ENCODE data around the gene ATP1A1.

ATP1A1 gene

GRCh38 chr1:116435806-116436610 lies 63.0 kb downstream of the ATP1A1 start:
- H3K9me3 ChIP-seq (ENCODE audit: control insufficient read depth, low read depth, low read length), result no peaks in the 10 kb centered on the region
- H3K27me3 ChIP-seq (ENCODE audit: control insufficient read depth, insufficient read depth, low read length), result no peaks in the 10 kb centered on the region
- H3K4me3 ChIP-seq (ENCODE audit: low read length), result no peak overlapping the region
- no peaks in the 10 kb centered on the region for H3K4me1 ChIP-seq (ENCODE audit: control insufficient read depth, low read depth, low read length)
- no peak overlapping the region for H3K27ac ChIP-seq (ENCODE audit: low read length)
- H3K36me3 ChIP-seq (ENCODE audit: control insufficient read depth, low read depth, low read length), result no peaks in the 10 kb centered on the region
- H3K9ac ChIP-seq (ENCODE audit: low read length), result no peak overlapping the region

- H3K36me3 ChIP-seq (ENCODE audit: control insufficient read depth, low read depth, low read length), result no peaks in the 10 kb centered on the region
- no peak overlapping the region for H3K27ac ChIP-seq (ENCODE audit: low read length)
- H3K9me3 ChIP-seq (ENCODE audit: control insufficient read depth, low read depth, low read length), result no peaks in the 10 kb centered on the region
- no peak overlapping the region for H3K4me3 ChIP-seq (ENCODE audit: low read length)
- no peak overlapping the region for H3K9ac ChIP-seq (ENCODE audit: low read length)
- H3K27me3 ChIP-seq (ENCODE audit: control insufficient read depth, insufficient read depth, low read length), result no peaks in the 10 kb centered on the region
- no peaks in the 10 kb centered on the region for H3K4me1 ChIP-seq (ENCODE audit: control insufficient read depth, low read depth, low read length)
Measured at GRCh38 chr1:116436611-116436970, 63.5 kb downstream of the ATP1A1 start.

- no peak overlapping the region for H3K4me3 ChIP-seq (ENCODE audit: low read length)
- H3K27ac ChIP-seq (ENCODE audit: low read length), result no peak overlapping the region
- no peak overlapping the region for H3K9ac ChIP-seq (ENCODE audit: low read length)
Measured at GRCh38 chr1:116439701-116440100, 66.7 kb downstream of the ATP1A1 start.

GRCh38 chr1:116440731-116441130 lies 67.7 kb downstream of the ATP1A1 start:
- Histone ChIP-seq H3K27ac (ENCODE audit: low read length) (no peak overlapping the region), H3K4me3 (ENCODE audit: low read length) (no peak overlapping the region), H3K9me3 (ENCODE audit: control insufficient read depth, low read depth, low read length) (no peaks in the 10 kb centered on the region), H3K27me3 (ENCODE audit: control insufficient read depth, insufficient read depth, low read length) (no peaks in the 10 kb centered on the region), H3K9ac (ENCODE audit: low read length) (no peak overlapping the region), H3K36me3 (ENCODE audit: control insufficient read depth, low read depth, low read length) (no peaks in the 10 kb centered on the region), H3K4me1 (ENCODE audit: control insufficient read depth, low read depth, low read length) (no peaks in the 10 kb centered on the region)

More at GRCh38 chr1:116439701-116440100, 66.7 kb downstream of the ATP1A1 start:
- Histone ChIP-seq H3K9me3 (ENCODE audit: control insufficient read depth, low read depth, low read length) (no peaks in the 10 kb centered on the region), H3K4me1 (ENCODE audit: control insufficient read depth, low read depth, low read length) (no peaks in the 10 kb centered on the region), H3K27me3 (ENCODE audit: control insufficient read depth, insufficient read depth, low read length) (no peaks in the 10 kb centered on the region), H3K36me3 (ENCODE audit: control insufficient read depth, low read depth, low read length) (no peaks in the 10 kb centered on the region)

- Histone ChIP-seq H3K36me3 (ENCODE audit: control insufficient read depth, low read depth, low read length) (no peaks in the 10 kb centered on the region), H3K4me3 (ENCODE audit: low read length) (no peak overlapping the region), H3K9ac (ENCODE audit: low read length) (no peak overlapping the region), H3K4me1 (ENCODE audit: control insufficient read depth, low read depth, low read length) (no peaks in the 10 kb centered on the region), H3K27ac (ENCODE audit: low read length) (no peak overlapping the region), H3K27me3 (ENCODE audit: control insufficient read depth, insufficient read depth, low read length) (no peaks in the 10 kb centered on the region), H3K9me3 (ENCODE audit: control insufficient read depth, low read depth, low read length) (no peaks in the 10 kb centered on the region)
Measured at GRCh38 chr1:116445534-116445933, 72.5 kb downstream of the ATP1A1 start.

GRCh38 chr1:116446686-116447085 lies 73.6 kb downstream of the ATP1A1 start:
- Histone ChIP-seq H3K9ac (ENCODE audit: low read length) (no peak overlapping the region), H3K9me3 (ENCODE audit: control insufficient read depth, low read depth, low read length) (no peaks in the 10 kb centered on the region), H3K27me3 (ENCODE audit: control insufficient read depth, insufficient read depth, low read length) (no peaks in the 10 kb centered on the region), H3K4me1 (ENCODE audit: control insufficient read depth, low read depth, low read length) (no peaks in the 10 kb centered on the region), H3K4me3 (ENCODE audit: low read length) (no peak overlapping the region), H3K36me3 (ENCODE audit: control insufficient read depth, low read depth, low read length) (no peaks in the 10 kb centered on the region), H3K27ac (ENCODE audit: low read length) (no peak overlapping the region)

GRCh38 chr1:116448785-116449385 lies 75.8 kb downstream of the ATP1A1 start:
- H3K9ac ChIP-seq (ENCODE audit: low read length), result no peak overlapping the region
- H3K4me1 ChIP-seq (ENCODE audit: control insufficient read depth, low read depth, low read length), result peaks cover 4% of the 10 kb centered on the region
- no peaks in the 10 kb centered on the region for H3K36me3 ChIP-seq (ENCODE audit: control insufficient read depth, low read depth, low read length)
- H3K9me3 ChIP-seq (ENCODE audit: control insufficient read depth, low read depth, low read length), result no peaks in the 10 kb centered on the region
- no peaks in the 10 kb centered on the region for H3K27me3 ChIP-seq (ENCODE audit: control insufficient read depth, insufficient read depth, low read length)
- no peak overlapping the region for H3K27ac ChIP-seq (ENCODE audit: low read length)
- H3K4me3 ChIP-seq (ENCODE audit: low read length), result no peak overlapping the region

GRCh38 chr1:116449578-116449977 lies 76.5 kb downstream of the ATP1A1 start:
- Histone ChIP-seq H3K9ac (ENCODE audit: low read length) (no peak overlapping the region), H3K27me3 (ENCODE audit: control insufficient read depth, insufficient read depth, low read length) (no peaks in the 10 kb centered on the region), H3K4me1 (ENCODE audit: control insufficient read depth, low read depth, low read length) (peaks cover 5% of the 10 kb centered on the region), H3K9me3 (ENCODE audit: control insufficient read depth, low read depth, low read length) (no peaks in the 10 kb centered on the region), H3K36me3 (ENCODE audit: control insufficient read depth, low read depth, low read length) (no peaks in the 10 kb centered on the region), H3K4me3 (ENCODE audit: low read length) (no peak overlapping the region), H3K27ac (ENCODE audit: low read length) (no peak overlapping the region)

- Histone ChIP-seq H3K4me3 (ENCODE audit: low read length) (no peak overlapping the region), H3K4me1 (ENCODE audit: control insufficient read depth, low read depth, low read length) (peaks cover 5% of the 10 kb centered on the region), H3K36me3 (ENCODE audit: control insufficient read depth, low read depth, low read length) (no peaks in the 10 kb centered on the region), H3K9me3 (ENCODE audit: control insufficient read depth, low read depth, low read length) (no peaks in the 10 kb centered on the region), H3K27ac (ENCODE audit: low read length) (no peak overlapping the region), H3K27me3 (ENCODE audit: control insufficient read depth, insufficient read depth, low read length) (no peaks in the 10 kb centered on the region), H3K9ac (ENCODE audit: low read length) (no peak overlapping the region)
Measured at GRCh38 chr1:116451702-116452101, 78.7 kb downstream of the ATP1A1 start.

GRCh38 chr1:116453481-116453880 lies 80.4 kb downstream of the ATP1A1 start:
- H3K27ac ChIP-seq (ENCODE audit: low read length), result no peak overlapping the region
- no peaks in the 10 kb centered on the region for H3K36me3 ChIP-seq (ENCODE audit: control insufficient read depth, low read depth, low read length)
- H3K9me3 ChIP-seq (ENCODE audit: control insufficient read depth, low read depth, low read length), result no peaks in the 10 kb centered on the region
- no peak overlapping the region for H3K9ac ChIP-seq (ENCODE audit: low read length)
- H3K4me3 ChIP-seq (ENCODE audit: low read length), result no peak overlapping the region
- H3K4me1 ChIP-seq (ENCODE audit: control insufficient read depth, low read depth, low read length), result peaks cover 5% of the 10 kb centered on the region
- H3K27me3 ChIP-seq (ENCODE audit: control insufficient read depth, insufficient read depth, low read length), result no peaks in the 10 kb centered on the region

- no peak overlapping the region for H3K27ac ChIP-seq (ENCODE audit: low read length)
- H3K27me3 ChIP-seq (ENCODE audit: control insufficient read depth, insufficient read depth, low read length), result no peaks in the 10 kb centered on the region
- no peak overlapping the region for H3K9ac ChIP-seq (ENCODE audit: low read length)
- no peaks in the 10 kb centered on the region for H3K36me3 ChIP-seq (ENCODE audit: control insufficient read depth, low read depth, low read length)
- no peaks in the 10 kb centered on the region for H3K9me3 ChIP-seq (ENCODE audit: control insufficient read depth, low read depth, low read length)
- H3K4me3 ChIP-seq (ENCODE audit: low read length), result no peak overlapping the region
- H3K4me1 ChIP-seq (ENCODE audit: control insufficient read depth, low read depth, low read length), result peaks cover 5% of the 10 kb centered on the region
Measured at GRCh38 chr1:116453906-116454305, 80.9 kb downstream of the ATP1A1 start.
